WTC11 (cell line): ENCODE data around the gene ATF4. TPM values are rescaled to one million over a fixed set of nuclear protein-coding genes. Genes with fewer than 3 reads are reported as not detected.
A peak's percentile ranks its signal among the peaks of the same experiment; 100 is the strongest.

Experiments
- ATAC-seq: fragments of 200-7000 bp; cut with Tn5 transposase; 2 replicates; pipeline ENCODE4 v1.10.0; 2021; ENCODE audit warnings: mild to moderate bottlenecking, moderate library complexity
- CTCF ChIA-PET: fragments of 300-600 bp; sonication (Branson Sonifier 250); formaldehyde crosslinking; loops from one replicate; lab custom pipeline; 2021; ENCODE audit warnings: antibody characterized with exemption; lab: Charles Lee
- POLR2A ChIA-PET: fragments of 350-600 bp; sonication (Branson Sonifier 250); formaldehyde crosslinking; loops from one replicate; lab custom pipeline; 2021; ENCODE audit warnings: antibody characterized with exemption; lab: Charles Lee
- DNase-seq: peaks from one replicate; pipeline ENCODE4 v3.0.0; 2021; ENCODE audit warnings: low spot score
- H3K27ac Mint-ChIP-seq: 2 replicates; pipeline ENCODE4 v1.8.0; 2021; ENCODE audit warnings: mixed read lengths
- H3K27me3 Mint-ChIP-seq: 2 replicates; pipeline ENCODE4 v1.8.0; 2021; ENCODE audit warnings: low read depth, mild to moderate bottlenecking, moderate library complexity, mixed read lengths
- H3K36me3 Mint-ChIP-seq: 2 replicates; pipeline ENCODE4 v1.8.0; 2021; ENCODE audit warnings: mixed read lengths
- H3K4me1 Mint-ChIP-seq: 2 replicates; pipeline ENCODE4 v1.8.0; 2022; ENCODE audit warnings: mixed read lengths
- H3K4me3 Mint-ChIP-seq: 2 replicates; pipeline ENCODE4 v1.8.0; 2021; ENCODE audit warnings: mild to moderate bottlenecking, moderate library complexity, mixed read lengths
- H3K9me3 Mint-ChIP-seq: 2 replicates; pipeline ENCODE4 v1.8.0; 2021; ENCODE audit warnings: mixed read lengths
- ARID4B ChIP-seq: sonication (generic); formaldehyde crosslinking; IDR thresholded peaks from 2 replicates; pipeline ENCODE4 v1.8.0; 2023; ENCODE audit warnings: missing genetic modification reagents, mild to moderate bottlenecking, borderline replicate concordance
- CTCF ChIP-seq: fragments of 200-600 bp; IDR thresholded peaks from 2 replicates; pipeline ENCODE4 v1.8.0; 2022; ENCODE audit warnings: antibody characterized with exemption
- EMX1 ChIP-seq: fragments of 250-450 bp; sonication (Bioruptor Pico); IDR thresholded peaks from 2 replicates; pipeline ENCODE4 v1.8.0; 2021; ENCODE audit warnings: mild to moderate bottlenecking
- ESRRA ChIP-seq: sonication (generic); formaldehyde crosslinking; IDR thresholded peaks from 2 replicates; pipeline ENCODE4 v1.8.1; 2022; ENCODE audit warnings: mild to moderate bottlenecking, missing genetic modification reagents, borderline replicate concordance
- FOXP1 ChIP-seq: sonication (generic); formaldehyde crosslinking; IDR thresholded peaks from 2 replicates; pipeline ENCODE4 v1.8.0; 2022; ENCODE audit warnings: missing genetic modification reagents, mild to moderate bottlenecking, moderate library complexity, borderline replicate concordance
- GRHL2 ChIP-seq: fragments of 250-450 bp; sonication (Bioruptor Pico); IDR thresholded peaks from 2 replicates; pipeline ENCODE4 v1.8.0; 2022; ENCODE audit warnings: mild to moderate bottlenecking, moderate library complexity; ENCODE audit not compliant: insufficient replicate concordance, severe bottlenecking
- GTF2I ChIP-seq: fragments of 250-450 bp; sonication (Bioruptor Pico); conservative IDR thresholded peaks from 2 replicates; pipeline ENCODE4 v1.4.0; 2021; ENCODE audit warnings: mild to moderate bottlenecking
- KAT7 ChIP-seq: sonication (generic); formaldehyde crosslinking; IDR thresholded peaks from 2 replicates; pipeline ENCODE4 v1.8.1; 2023; ENCODE audit warnings: missing genetic modification reagents, mild to moderate bottlenecking, borderline replicate concordance
- MLX ChIP-seq: sonication (generic); formaldehyde crosslinking; IDR thresholded peaks from 2 replicates; pipeline ENCODE4 v1.8.1; 2023; ENCODE audit warnings: mild to moderate bottlenecking, missing genetic modification reagents, moderate library complexity
- MXD4 ChIP-seq: fragments of 250-450 bp; sonication (Bioruptor Pico); IDR thresholded peaks from 2 replicates; pipeline ENCODE4 v1.8.0; 2021; ENCODE audit warnings: mild to moderate bottlenecking, moderate library complexity, borderline replicate concordance
- NR3C1 ChIP-seq: sonication (generic); formaldehyde crosslinking; conservative IDR thresholded peaks from 2 replicates; pipeline ENCODE4 v1.8.1; 2023; ENCODE audit warnings: low read depth, mild to moderate bottlenecking, missing genetic modification reagents
- PREB ChIP-seq: sonication (generic); formaldehyde crosslinking; IDR thresholded peaks from 2 replicates; pipeline ENCODE4 v1.8.1; 2022; ENCODE audit warnings: mild to moderate bottlenecking, missing genetic modification reagents, moderate library complexity, borderline replicate concordance
- RELA ChIP-seq: sonication (generic); formaldehyde crosslinking; IDR thresholded peaks from 2 replicates; pipeline ENCODE4 v1.8.1; 2022; ENCODE audit warnings: missing genetic modification reagents, mild to moderate bottlenecking, borderline replicate concordance
- SMAD3 ChIP-seq: sonication (generic); formaldehyde crosslinking; IDR thresholded peaks from 2 replicates; pipeline ENCODE4 v1.8.0; 2022; ENCODE audit warnings: missing genetic modification reagents, mild to moderate bottlenecking, borderline replicate concordance
- TEAD4 ChIP-seq: sonication (generic); formaldehyde crosslinking; IDR thresholded peaks from 2 replicates; pipeline ENCODE4 v1.8.0; 2022; ENCODE audit warnings: mild to moderate bottlenecking, missing genetic modification reagents
- ZBTB43 ChIP-seq: sonication (generic); formaldehyde crosslinking; IDR thresholded peaks from 2 replicates; pipeline ENCODE4 v1.8.1; 2023; ENCODE audit warnings: mild to moderate bottlenecking, missing genetic modification reagents
- ZNF512 ChIP-seq: sonication (generic); formaldehyde crosslinking; IDR thresholded peaks from 2 replicates; pipeline ENCODE4 v1.8.1; 2022; ENCODE audit warnings: missing genetic modification reagents, borderline replicate concordance
- total RNA-seq: library from RNA; stranded (reverse); gene quantifications from 3 replicates; pipeline ENCODE4 v1.2.3, GENCODE V29; 2021

Gene ATF4
- total RNA-seq, 1 experiment from 2014 or later = 460 TPM

- no peak overlapping the region for H3K27ac Mint-ChIP-seq
- TF ChIP-seq CTCF (no peak), GTF2I (CRISPR knock-in tag) (no peak), FOXP1 (CRISPR knock-in tag) (no peak)
- TF ChIP-seq, all 79 proteins: peak for 0
- CTCF ChIA-PET = interaction anchor here (1.2 to 5.6 kb wide), 3 partner anchors 10 to 21 kb away, joined by 5 to 54 read pairs (median 12); no protein-coding TSS in a partner anchor
- no peak for DNase-seq
- peaks cover 69% of the 10 kb centered on the region for H3K36me3 Mint-ChIP-seq
- ATAC-seq = no peak
- no peak overlapping the region for H3K4me3 Mint-ChIP-seq
- H3K9me3 Mint-ChIP-seq = no peaks in the 10 kb centered on the region
- H3K4me1 Mint-ChIP-seq = peaks cover 18% of the 10 kb centered on the region
- POLR2A ChIA-PET = interaction anchor here (1.2 kb wide), 1 partner anchor 55 kb away, joined by 3 read pairs; no protein-coding TSS in a partner anchor
- peaks cover 56% of the 10 kb centered on the region for H3K27me3 Mint-ChIP-seq
Observed at GRCh38 chr22:39517470-39517869, 2.9 kb upstream of the ATF4 start.

- DNase-seq (no peak), ATAC-seq (no peak)
- peaks cover 48% of the 10 kb centered on the region for H3K27me3 Mint-ChIP-seq
- H3K4me3 Mint-ChIP-seq = peak overlapping the region; percentile 95
- CTCF ChIA-PET = interaction anchor here (1.2 to 5.6 kb wide), 4 partner anchors 9 to 22 kb away, joined by 5 to 54 read pairs (median 8); partner anchors contain the start of gene MIEF1
- TF ChIP-seq ZBTB43 (no peak), ARID4B (no peak), MXD4 (CRISPR knock-in tag) (no peak), SMAD3 (CRISPR knock-in tag) (no peak), KAT7 (CRISPR knock-in tag) (no peak), ESRRA (CRISPR knock-in tag) (no peak)
- POLR2A ChIA-PET = interaction anchor here (1.2 kb wide), 1 partner anchor 56 kb away, joined by 3 read pairs; no protein-coding TSS in a partner anchor
- H3K27ac Mint-ChIP-seq = peak overlapping the region; percentile 92; the same call in 1 of the 2 replicates
- peaks cover 69% of the 10 kb centered on the region for H3K36me3 Mint-ChIP-seq
- H3K4me1 Mint-ChIP-seq = peaks cover 26% of the 10 kb centered on the region
- H3K9me3 Mint-ChIP-seq = no peaks in the 10 kb centered on the region
Observed at GRCh38 chr22:39518144-39518786, 2.1 kb upstream of the ATF4 start.

- POLR2A ChIA-PET = interaction anchor here (0.5 to 1.7 kb wide), 20 partner anchors 9 to 525 kb away, joined by 3 to 16 read pairs (median 4); partner anchors contain the start of genes MIEF1, RPL3, RPS19BP1 and TAB1
- CTCF ChIA-PET = interaction anchor here (0.9 to 5.6 kb wide), 14 partner anchors 9 to 414 kb away, joined by 3 to 54 read pairs (median 5); partner anchors contain the start of genes MIEF1, RPL3 and TAB1
- peaks cover 65% of the 10 kb centered on the region for H3K36me3 Mint-ChIP-seq
- peak overlapping the region; percentile 92 for H3K27ac Mint-ChIP-seq
- peaks cover 30% of the 10 kb centered on the region for H3K4me1 Mint-ChIP-seq
- ATAC-seq = no peak
- no peaks in the 10 kb centered on the region for H3K9me3 Mint-ChIP-seq
- H3K4me3 Mint-ChIP-seq = peak overlapping the region; percentile 95
- peaks cover 40% of the 10 kb centered on the region for H3K27me3 Mint-ChIP-seq
- DNase-seq = no peak
- TF ChIP-seq MLX = no peak
- no peak for TF ChIP-seq TEAD4 (CRISPR knock-in tag)
- TF ChIP-seq RELA (CRISPR knock-in tag) = no peak
- TF ChIP-seq EMX1 (CRISPR knock-in tag) = 0 out of 2 replicates have a peak, but pooled peaks have one; percentile 14
- TF ChIP-seq GRHL2 = no peak
- no peak for TF ChIP-seq KAT7 (CRISPR knock-in tag)
- TF ChIP-seq PREB (CRISPR knock-in tag) = 0 out of 2 replicates have a peak, but pooled peaks have one; percentile 10
- TF ChIP-seq MXD4 (CRISPR knock-in tag) = no peak
- TF ChIP-seq ZNF512 (CRISPR knock-in tag) = no peak
- TF ChIP-seq NR3C1 (CRISPR knock-in tag) = no peak
Observed at GRCh38 chr22:39518996-39519680, 1.2 kb upstream of the ATF4 start.
